Activated CD8-positive, alpha-beta memory T cell treated with anti-CD3 and anti-CD28 coated beads, Interleukin-2, amount 50 U/mL, for 24 hours (primary cell): ENCODE measurements around the gene PTHLH.

ENCODE experiments used
- DNase-seq: peaks from one replicate; pipeline ENCODE4 v3.0.0-alpha.2; 2020; ENCODE audit errors: extremely low read depth

PTHLH gene

DNA sequence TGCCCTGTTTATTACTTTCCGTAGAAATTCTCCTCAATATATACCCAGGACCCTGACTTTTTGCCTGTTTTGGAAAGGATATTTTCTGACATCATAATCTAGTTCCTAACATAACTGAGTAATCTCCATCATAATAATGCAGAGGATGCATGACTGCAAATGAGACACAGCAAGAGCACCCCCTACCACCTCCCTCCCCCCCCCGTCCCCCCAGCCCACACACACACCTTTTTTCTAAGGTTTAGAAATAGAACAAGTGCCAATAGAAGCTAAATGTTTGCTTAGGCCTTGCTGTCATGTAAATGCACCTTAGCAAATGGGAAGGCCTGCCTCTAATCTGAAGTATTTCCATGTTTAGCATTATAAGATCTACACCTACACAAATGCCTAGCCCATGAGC is at the start of gene PTHLH:
PTHLH (minus strand) TSS at position 13 of the 400 bp plus-strand sequence. CDS start 3,239 bp downstream, outside the sequence.
- DNase-seq, result no peak

DNA sequence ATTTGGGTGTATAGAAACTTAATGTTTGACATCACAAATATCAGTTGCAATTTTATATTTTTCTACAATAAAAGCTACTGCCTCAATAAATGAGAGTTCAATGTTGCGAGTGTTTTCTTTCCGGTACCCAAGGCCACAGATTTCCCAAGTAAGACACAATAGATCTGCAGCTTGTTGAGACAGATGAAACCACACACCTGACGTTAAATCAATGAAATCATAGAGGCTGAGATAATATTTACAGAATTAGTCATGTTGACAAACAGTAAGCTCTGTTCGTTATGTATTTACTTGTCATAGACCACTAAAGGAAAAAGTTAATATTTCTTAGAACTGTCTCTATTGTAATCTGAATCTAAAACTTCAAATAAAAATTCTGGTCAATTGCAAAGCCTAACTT is 49.2 kb upstream of the PTHLH start:
- no peak for DNase-seq

GRCh38 chr12:28017873-28018255 is 45.3 kb upstream of the PTHLH start:
- no peak for DNase-seq

GRCh38 chr12:28017126-28017872 is 44.8 kb upstream of the PTHLH start:
- DNase-seq, result no peak

DNA sequence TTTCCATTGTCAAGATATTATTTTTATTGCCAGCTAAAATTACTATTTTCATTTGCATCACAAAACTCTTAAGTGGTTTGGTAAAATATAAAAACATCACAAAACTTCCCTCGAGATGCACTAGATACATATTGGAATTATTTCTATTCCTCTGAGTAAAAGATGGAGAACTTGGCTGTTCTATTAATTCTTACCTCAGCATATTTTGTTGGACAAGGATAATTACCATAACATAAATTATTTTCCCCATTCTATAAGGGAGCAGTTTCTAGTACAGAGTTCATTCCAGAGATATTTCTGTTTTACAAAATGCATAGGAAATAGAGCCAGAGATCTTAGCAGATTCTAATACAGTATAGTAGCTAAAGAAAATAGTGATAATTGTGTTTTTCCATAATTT is 42.6 kb upstream of the PTHLH start:
- DNase-seq, result no peak

DNA sequence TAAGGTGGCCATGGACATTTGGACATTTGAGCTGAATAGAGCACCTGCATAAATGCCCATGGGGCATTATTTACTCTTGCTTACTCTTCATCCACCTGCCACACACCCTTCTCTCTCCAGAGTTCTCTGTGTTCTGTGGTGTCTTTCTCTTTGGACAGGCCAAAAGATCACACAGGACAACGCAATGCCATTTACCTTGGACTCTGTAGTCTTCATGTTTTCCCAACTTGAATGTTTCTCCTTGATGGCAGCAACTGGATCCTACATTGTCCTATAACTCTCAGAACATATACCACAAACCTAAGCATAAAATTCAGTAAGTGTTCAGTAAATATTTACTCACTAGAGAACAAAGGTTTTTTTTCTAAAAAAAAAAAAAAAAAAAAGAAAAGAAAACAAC is 41.7 kb upstream of the PTHLH start:
- DNase-seq, result no peak

DNA sequence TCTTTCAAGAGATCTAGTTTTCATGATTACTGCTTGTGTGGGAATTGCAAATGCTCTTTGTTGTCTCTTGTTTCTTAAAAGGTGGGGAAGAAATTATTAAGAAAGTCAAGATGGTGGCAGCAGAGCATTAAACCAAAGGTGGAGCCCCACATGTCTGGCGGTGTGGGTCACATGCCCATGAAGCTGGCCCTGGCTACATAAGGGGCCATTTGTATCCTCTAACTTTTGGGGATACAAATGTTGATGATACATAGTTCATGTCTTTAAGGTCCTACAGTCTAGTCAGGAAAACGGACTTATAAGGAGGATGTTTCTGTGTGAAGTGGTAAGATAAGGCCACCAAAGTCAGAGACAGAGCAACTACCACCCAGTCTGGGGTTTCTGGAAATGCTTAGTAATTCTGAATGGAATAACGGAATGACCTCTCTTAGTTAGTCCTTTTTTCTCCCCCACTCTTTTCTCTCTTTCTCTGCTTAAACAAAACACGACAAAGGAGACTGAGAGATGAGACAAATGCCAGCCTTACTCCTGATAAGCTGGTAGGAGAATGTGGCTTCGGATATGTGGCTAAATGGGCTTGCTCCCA is 39.9 kb upstream of the PTHLH start:
- DNase-seq, result no peak

GRCh38 chr12:28010036-28010435 is 37.5 kb upstream of the PTHLH start:
- no peak for DNase-seq

DNA sequence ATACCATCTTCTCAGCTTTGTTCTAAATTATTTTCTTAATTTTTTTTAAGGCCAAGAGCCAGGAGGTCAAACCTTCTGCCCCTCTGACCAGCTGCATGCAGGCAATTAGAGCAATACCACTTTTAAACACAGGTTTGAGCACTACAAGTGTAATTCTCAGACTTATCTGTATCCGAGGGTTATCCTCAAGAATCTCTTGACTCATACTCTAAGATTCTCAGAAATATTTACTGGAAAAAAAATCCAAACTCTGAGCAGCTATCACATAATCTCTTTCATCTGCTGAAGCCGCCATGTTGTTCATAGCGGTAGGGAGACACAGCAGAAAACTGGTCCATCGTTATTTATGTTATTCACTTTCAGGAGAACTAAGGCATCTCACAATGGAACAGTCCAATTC is 27.4 kb upstream of the PTHLH start:
- no peak for DNase-seq

- DNase-seq, result no peak
Observed at GRCh38 chr12:27999521-27999920, 27.0 kb upstream of the PTHLH start.

DNA sequence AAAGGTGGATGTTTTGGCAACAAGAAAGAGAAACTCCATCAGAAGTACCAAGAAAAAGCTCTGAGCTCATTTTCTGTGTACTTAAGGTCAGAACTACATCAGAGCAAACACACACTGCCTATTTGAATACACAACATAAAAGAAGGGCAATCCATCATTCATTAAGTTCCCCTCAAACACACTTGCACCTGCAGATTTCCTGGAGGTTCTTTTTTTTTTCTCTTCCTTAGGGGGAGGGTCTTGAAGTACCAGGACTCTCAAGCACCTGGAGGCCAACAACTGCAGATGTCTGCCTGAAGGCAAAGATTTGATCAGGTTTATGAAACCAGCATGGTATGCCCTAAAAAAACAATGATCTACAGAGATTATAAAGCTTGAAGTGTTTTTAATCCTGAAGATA is 26.1 kb upstream of the PTHLH start:
- no peak for DNase-seq

- no peak for DNase-seq
Observed at GRCh38 chr12:27998170-27998569, 25.6 kb upstream of the PTHLH start.

- DNase-seq, result no peak
Observed at GRCh38 chr12:27996761-27997160, 24.2 kb upstream of the PTHLH start.

GRCh38 chr12:27995406-27995805 is 22.9 kb upstream of the PTHLH start:
- DNase-seq, result no peak

DNA sequence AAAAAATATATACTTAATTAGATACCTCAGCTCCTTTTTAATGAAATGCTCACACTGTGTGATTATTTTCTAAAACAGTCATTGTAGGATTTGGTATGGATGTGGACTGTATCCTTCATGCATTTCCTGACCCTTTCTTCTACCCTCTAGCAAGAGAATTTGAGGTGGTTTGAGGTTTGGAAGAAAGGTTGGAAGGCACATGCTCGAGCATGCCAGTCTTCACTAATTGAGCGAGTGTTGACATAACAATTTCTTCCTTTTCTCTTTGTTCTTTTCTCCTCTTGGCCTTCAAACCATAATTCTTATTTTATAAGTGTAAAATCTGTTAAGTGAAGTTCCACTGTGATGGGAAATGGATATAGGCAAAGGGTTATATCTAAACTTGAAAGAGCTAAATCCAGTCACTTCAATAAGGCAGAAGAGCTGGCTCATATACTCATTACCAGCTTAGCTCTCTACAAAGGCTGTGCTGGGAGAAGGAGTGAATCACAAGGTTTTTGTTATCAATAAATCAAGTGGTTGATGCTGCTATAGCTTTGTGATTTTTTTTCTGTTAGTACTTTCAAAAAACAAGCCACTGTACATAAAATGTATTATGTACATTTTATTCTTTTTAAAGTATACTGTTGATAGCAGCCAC is 16.2 kb upstream of the PTHLH start:
- no peak for DNase-seq

DNA sequence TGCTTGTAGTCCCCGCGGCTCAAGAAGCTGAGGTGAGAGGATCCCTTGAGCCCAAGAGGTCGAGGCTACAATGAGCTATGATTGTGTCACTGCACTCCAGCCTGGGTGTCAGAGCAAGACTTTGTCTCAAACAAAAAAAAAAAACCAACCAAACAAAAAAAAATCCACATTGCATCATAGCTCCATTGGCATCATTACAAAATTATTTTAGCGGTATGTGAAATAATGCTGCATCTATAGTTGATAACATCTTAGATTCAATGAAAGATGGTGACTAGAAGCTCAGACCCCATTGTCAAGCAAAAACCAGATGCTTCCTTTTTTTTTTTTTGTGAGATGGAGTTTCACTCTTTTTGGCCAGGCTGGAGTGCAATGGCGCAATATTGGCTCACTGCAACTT is 14.8 kb upstream of the PTHLH start:
- no peak for DNase-seq

- DNase-seq, result no peak
Observed at GRCh38 chr12:27984275-27984674, 11.7 kb upstream of the PTHLH start.

GRCh38 chr12:27982951-27983350 is 10.4 kb upstream of the PTHLH start:
- DNase-seq, result no peak

DNA sequence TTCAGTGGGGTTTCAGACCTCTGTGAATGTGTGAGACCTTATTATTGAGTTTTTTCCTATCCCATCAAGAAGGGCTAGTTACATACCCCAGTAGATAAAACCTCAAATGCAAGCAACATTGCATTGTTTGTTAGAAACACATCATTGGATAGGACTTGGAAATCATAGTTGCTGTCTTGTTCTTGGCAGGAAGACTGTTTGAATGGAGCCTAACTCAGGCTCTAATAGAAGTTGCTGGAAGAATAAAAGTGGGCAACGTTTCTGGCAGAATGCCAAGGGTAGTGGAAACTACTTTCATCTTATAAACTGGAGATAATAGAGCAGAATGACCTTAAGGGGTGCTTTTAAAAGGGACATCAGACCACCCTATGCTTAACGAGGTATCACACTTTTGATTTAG is 9.9 kb upstream of the PTHLH start:
- DNase-seq, result no peak

GRCh38 chr12:27981874-27982273 is 9.3 kb upstream of the PTHLH start:
- no peak for DNase-seq

DNA sequence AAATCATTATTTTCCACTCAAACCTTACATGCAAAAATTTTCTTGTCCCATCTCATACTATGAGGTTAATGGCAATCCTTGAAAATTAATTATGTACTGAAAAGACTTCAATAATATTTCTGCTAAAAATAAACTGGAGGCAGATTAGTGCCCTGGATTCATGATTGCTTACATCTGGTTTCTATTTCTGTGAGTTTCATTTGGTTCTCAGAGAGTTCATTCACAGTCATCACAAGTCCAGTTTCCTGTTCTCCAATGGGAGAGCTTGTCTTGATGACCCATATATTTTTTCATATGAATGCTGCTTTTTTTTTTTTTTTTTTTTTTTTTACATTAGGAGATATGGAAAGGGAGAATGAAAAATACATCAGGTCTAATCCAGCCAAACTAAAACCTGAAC is 6.6 kb upstream of the PTHLH start:
- DNase-seq, result no peak

GRCh38 chr12:27975222-27976136 is 2.9 kb upstream of the PTHLH start:
- DNase-seq, result no peak
